Measurements from ENCODE around the gene FITM1. TPM values are rescaled to one million over a fixed set of nuclear protein-coding genes. Genes with fewer than 3 reads are reported as not detected.

Gene FITM1
- polyA plus RNA-seq, 1 experiment: not detected

DNA sequence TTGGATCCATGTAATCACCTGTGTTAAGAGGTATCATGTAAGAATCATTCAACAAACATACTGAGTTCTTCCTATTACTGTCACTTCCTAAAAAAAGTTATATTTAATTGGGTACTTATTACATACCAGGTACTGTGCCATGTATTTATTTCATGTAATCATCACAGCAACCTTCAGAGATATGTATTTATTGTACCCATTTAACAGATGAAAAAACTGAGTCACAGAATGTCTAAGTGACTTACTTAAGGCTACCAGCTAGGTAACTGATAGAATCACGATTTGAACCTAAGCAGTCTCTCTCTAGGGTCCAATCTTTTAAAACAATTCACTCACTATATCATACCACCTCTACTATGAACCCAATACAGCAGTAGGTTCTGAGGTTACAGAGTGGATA is 14.0 kb downstream of the FITM1 start:
- CTCF ChIA-PET: interaction anchor here (4.7 kb wide), 1 partner anchor 16 kb away, joined by 54 read pairs; the partner anchor contains the start of gene IRF9
- no peak for DNase-seq (ENCODE audit: low read depth, low spot score)
- TF ChIP-seq, protein P1, sequence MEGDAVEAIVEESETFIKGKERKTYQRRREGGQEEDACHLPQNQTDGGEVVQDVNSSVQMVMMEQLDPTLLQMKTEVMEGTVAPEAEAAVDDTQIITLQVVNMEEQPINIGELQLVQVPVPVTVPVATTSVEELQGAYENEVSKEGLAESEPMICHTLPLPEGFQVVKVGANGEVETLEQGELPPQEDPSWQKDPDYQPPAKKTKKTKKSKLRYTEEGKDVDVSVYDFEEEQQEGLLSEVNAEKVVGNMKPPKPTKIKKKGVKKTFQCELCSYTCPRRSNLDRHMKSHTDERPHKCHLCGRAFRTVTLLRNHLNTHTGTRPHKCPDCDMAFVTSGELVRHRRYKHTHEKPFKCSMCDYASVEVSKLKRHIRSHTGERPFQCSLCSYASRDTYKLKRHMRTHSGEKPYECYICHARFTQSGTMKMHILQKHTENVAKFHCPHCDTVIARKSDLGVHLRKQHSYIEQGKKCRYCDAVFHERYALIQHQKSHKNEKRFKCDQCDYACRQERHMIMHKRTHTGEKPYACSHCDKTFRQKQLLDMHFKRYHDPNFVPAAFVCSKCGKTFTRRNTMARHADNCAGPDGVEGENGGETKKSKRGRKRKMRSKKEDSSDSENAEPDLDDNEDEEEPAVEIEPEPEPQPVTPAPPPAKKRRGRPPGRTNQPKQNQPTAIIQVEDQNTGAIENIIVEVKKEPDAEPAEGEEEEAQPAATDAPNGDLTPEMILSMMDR (IDR thresholded peaks at IDR 0.05; ENCODE audit: low read depth, low read length): no peak
- no peaks in the 10 kb centered on the region for H3K27me3 ChIP-seq (ENCODE audit: control insufficient read depth, insufficient read depth, low read length)
- POLR2A ChIA-PET: no interaction called here
- H3K4me3 ChIP-seq (ENCODE audit: low read depth, low read length): no peak overlapping the region
- H3K27ac ChIP-seq (ENCODE audit: low read depth, low read length): no peak overlapping the region
- H3K9me3 ChIP-seq (ENCODE audit: control insufficient read depth, insufficient read depth, low read length): peaks cover 3% of the 10 kb centered on the region; the same call in 1 of the 2 replicates

DNA sequence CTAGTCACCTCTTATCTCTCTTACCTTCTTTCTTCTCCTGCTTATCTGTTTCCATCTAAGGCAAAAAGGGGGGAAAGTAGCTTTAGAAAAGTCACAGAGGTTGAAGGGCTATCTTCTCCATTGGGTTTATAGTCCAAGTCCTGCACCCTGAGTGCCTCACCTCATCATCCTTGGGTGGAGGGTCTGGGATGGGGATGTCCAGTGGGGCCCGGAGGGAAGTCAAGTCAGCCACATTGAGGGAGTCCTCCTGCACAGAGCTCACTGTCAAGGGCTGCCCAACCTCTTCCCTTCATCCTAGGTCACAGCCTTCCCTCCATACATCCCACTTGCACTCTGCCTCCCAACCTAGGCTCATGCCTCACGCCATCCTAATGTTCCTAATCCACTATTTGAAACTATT is 14.8 kb downstream of the FITM1 start:
- DNase-seq (ENCODE audit: low read depth, low spot score): no peak
- no peak overlapping the region for H3K27ac ChIP-seq (ENCODE audit: low read depth, low read length)
- peaks cover 3% of the 10 kb centered on the region; the same call in 1 of the 2 replicates for H3K9me3 ChIP-seq (ENCODE audit: control insufficient read depth, insufficient read depth, low read length)
- peak overlapping the region; percentile 72 for H3K4me3 ChIP-seq (ENCODE audit: low read depth, low read length)
- POLR2A ChIA-PET: no interaction called here
- no peaks in the 10 kb centered on the region for H3K27me3 ChIP-seq (ENCODE audit: control insufficient read depth, insufficient read depth, low read length)
- TF ChIP-seq, protein P1 (IDR thresholded peaks at IDR 0.05; ENCODE audit: low read depth, low read length): no peak
- CTCF ChIA-PET: interaction anchor here (0.9 to 4.7 kb wide), 5 partner anchors 8 to 1076 kb away, joined by 3 to 54 read pairs (median 3); partner anchors contain the start of genes IRF9 and TINF2

DNA sequence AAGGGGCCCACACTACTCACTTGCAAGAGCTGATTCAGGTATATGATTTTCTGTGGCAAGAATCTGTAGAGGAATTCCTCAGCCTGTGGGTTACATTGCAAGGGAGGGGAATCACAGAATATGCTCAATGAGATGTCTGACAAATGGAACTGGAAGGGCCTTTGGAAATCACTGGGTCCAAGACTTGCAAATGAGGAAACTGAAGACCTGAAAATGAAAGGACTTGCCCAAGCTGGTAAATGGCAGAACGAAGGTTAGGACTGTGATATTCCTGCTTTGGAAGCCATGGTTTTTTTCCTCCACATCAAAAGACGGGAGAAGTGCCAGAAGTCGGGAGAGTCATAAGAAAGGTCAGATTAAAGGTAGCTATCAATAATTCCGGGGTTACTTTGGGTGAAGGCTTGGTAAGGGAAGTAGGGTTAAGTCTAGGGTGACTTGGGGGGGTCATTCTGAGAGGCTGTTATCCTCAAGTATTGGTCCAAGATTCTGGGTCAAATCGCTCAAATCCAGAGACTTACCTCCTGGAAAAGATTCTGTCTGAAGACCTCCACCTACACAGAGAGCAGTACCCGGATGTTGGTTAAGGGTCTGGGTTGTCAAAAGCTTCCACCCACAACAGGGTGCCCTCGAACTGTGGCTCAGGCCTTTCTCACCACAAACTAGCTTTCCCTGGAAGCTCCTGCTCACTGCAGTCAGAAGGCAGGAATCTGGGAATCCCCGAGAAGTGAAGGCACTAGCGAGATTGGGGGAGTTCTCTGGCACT is 15.4 kb downstream of the FITM1 start:
- H3K4me3 ChIP-seq (ENCODE audit: low read depth, low read length): peak overlapping the region; percentile 72
- H3K27me3 ChIP-seq (ENCODE audit: control insufficient read depth, insufficient read depth, low read length): no peaks in the 10 kb centered on the region
- CTCF ChIA-PET: interaction anchor here (0.6 to 4.7 kb wide), 8 partner anchors 9 to 1842 kb away, joined by 3 to 54 read pairs (median 4); partner anchors contain the start of genes CIDEB, IRF9 and TINF2
- peak; percentile 20 for DNase-seq (ENCODE audit: low read depth, low spot score)
- POLR2A ChIA-PET: interaction anchor here (0.6 to 2.1 kb wide), 4 partner anchors 13 to 97 kb away, joined by 3 to 17 read pairs (median 6); partner anchors contain the start of genes DCAF11, NRL and TINF2
- peaks cover 3% of the 10 kb centered on the region; the same call in 1 of the 2 replicates for H3K9me3 ChIP-seq (ENCODE audit: control insufficient read depth, insufficient read depth, low read length)
- peak overlapping the region; percentile 90 for H3K27ac ChIP-seq (ENCODE audit: low read depth, low read length)
- TF ChIP-seq, protein P1 (IDR thresholded peaks at IDR 0.05; ENCODE audit: low read depth, low read length): no peak

DNA sequence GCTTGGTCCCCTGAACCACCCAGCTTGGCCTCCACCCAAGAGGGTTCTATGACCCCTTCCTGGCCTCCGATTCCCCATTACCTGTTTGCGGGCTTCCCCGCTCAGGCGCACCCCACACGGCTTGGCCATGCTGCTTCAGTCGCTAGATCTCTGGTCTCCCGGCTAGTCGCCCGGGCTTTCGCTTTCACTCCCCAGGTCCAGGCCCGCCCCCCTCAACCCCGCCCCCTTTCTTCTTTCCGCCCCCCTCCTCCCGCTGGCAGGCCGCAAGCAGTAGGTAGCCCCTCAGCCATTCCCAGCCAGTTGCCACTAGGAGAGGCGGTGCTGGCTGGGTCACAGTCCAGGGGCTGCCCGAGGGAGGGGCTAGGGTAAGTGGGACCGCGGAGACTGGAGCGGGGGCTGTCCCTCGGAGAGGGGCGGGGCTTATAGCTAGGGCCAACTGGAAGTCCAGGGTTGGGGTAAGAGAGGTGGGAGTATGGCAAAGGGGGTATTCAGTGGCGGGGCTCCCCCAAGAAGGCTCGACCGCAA is 16.1 kb downstream of the FITM1 start, which contains the start of gene PSME2:
Gene PSME2 (minus strand): TSS at position 158 of the 525 bp plus-strand sequence. CDS start 29 bp downstream, at position 129.
- peak; percentile 95 for DNase-seq (ENCODE audit: low read depth, low spot score)
- H3K27ac ChIP-seq (ENCODE audit: low read depth, low read length): peak within 1 kb of the TSS; percentile 90
- CTCF ChIA-PET: interaction anchor here (0.6 to 4.7 kb wide), 7 partner anchors 9 to 1843 kb away, joined by 3 to 54 read pairs (median 4); partner anchors contain the start of genes CIDEB and IRF9
- TF ChIP-seq, protein P1 (IDR thresholded peaks at IDR 0.05; ENCODE audit: low read depth, low read length): no peak
- H3K27me3 ChIP-seq (ENCODE audit: control insufficient read depth, insufficient read depth, low read length): no peaks in the 10 kb centered on the region
- peaks cover 3% of the 10 kb centered on the region; the same call in 1 of the 2 replicates for H3K9me3 ChIP-seq (ENCODE audit: control insufficient read depth, insufficient read depth, low read length)
- peak within 1 kb of the TSS; percentile 72 for H3K4me3 ChIP-seq (ENCODE audit: low read depth, low read length)
- POLR2A ChIA-PET: interaction anchor here (0.6 to 2.1 kb wide), 10 partner anchors 9 to 101 kb away, joined by 3 to 17 read pairs (median 4); partner anchors contain the start of genes CHMP4A, DCAF11, IRF9 and NRL
